GM23338 (cell line): ENCODE results near the gene ERP27. TPM values are rescaled to one million over a fixed set of nuclear protein-coding genes. Genes with fewer than 3 reads are reported as not detected.
A peak's percentile ranks its signal among the peaks of the same experiment; 100 is the strongest.

ENCODE experiments used
- ATAC-seq: fragments of 200-7000 bp; cut with Tn5 transposase; 3 replicates; pipeline ENCODE4 v1.9.1; 2020
- DNase-seq: peaks from one replicate; pipeline ENCODE4 v3.0.0-alpha.2; 2015; ENCODE audit warnings: low spot score
- H2AFZ ChIP-seq: fragments of 200-600 bp; sonication (generic); 2 replicates; pipeline ENCODE4 v1.8.0; 2016; ENCODE audit warnings: antibody characterized with exemption, mild to moderate bottlenecking, moderate library complexity
- H3F3A ChIP-seq: fragments of 200-600 bp; sonication (generic); replicated peaks from 2 replicates; pipeline ENCODE4 v1.8.0; 2017; ENCODE audit warnings: antibody characterized with exemption, mixed run types, low read depth
- H3K27ac ChIP-seq: fragments of 200-600 bp; sonication (generic); 2 replicates; pipeline ENCODE4 v1.6.1; 2016; ENCODE audit warnings: low read depth
- H3K27me3 ChIP-seq: fragments of 200-600 bp; sonication (generic); 2 replicates; pipeline ENCODE4 v1.8.0; 2016; ENCODE audit warnings: mild to moderate bottlenecking, mixed run types, moderate library complexity; ENCODE audit not compliant: insufficient read depth
- H3K36me3 ChIP-seq: fragments of 200-600 bp; sonication (generic); 2 replicates; pipeline ENCODE4 v1.8.0; 2016; ENCODE audit warnings: mild to moderate bottlenecking; ENCODE audit not compliant: insufficient read depth
- H3K4me1 ChIP-seq: fragments of 200-600 bp; sonication (generic); 2 replicates; pipeline ENCODE4 v1.8.0; 2016; ENCODE audit warnings: mild to moderate bottlenecking, moderate library complexity; ENCODE audit not compliant: insufficient read depth
- H3K4me2 ChIP-seq: fragments of 200-600 bp; sonication (generic); 2 replicates; pipeline ENCODE4 v1.7.1; 2017; ENCODE audit warnings: mixed run types
- H3K4me3 ChIP-seq: fragments of 200-600 bp; sonication (generic); 2 replicates; pipeline ENCODE4 v1.6.1; 2016; ENCODE audit warnings: mixed run types
- H3K79me2 ChIP-seq: fragments of 200-600 bp; sonication (generic); replicated peaks from 2 replicates; pipeline ENCODE4 v1.8.0; 2017; ENCODE audit warnings: mild to moderate bottlenecking; ENCODE audit not compliant: insufficient read depth
- H3K9me2 ChIP-seq: fragments of 200-600 bp; sonication (generic); 2 replicates; pipeline ENCODE4 v1.8.0; 2017; ENCODE audit not compliant: insufficient read depth
- H4K20me1 ChIP-seq: fragments of 200-600 bp; sonication (generic); replicated peaks from 2 replicates; pipeline ENCODE4 v1.8.0; 2017; ENCODE audit warnings: mild to moderate bottlenecking; ENCODE audit not compliant: insufficient read depth
- H3K27ac Mint-ChIP-seq: 2 replicates; pipeline ENCODE4 v1.8.0; 2020; ENCODE audit warnings: inconsistent platforms, mild to moderate bottlenecking, moderate library complexity, mixed read lengths
- H3K27me3 Mint-ChIP-seq: 3 replicates; pipeline ENCODE4 v1.8.0; 2022; ENCODE audit warnings: low read depth, mild to moderate bottlenecking, moderate library complexity, mixed read lengths, inconsistent platforms; ENCODE audit not compliant: insufficient read depth, poor library complexity
- H3K36me3 Mint-ChIP-seq: 3 replicates; pipeline ENCODE4 v1.8.0; 2021; ENCODE audit warnings: low read depth, mild to moderate bottlenecking, inconsistent platforms, moderate library complexity, mixed read lengths
- H3K4me1 Mint-ChIP-seq: 3 replicates; pipeline ENCODE4 v1.8.0; 2020; ENCODE audit warnings: mild to moderate bottlenecking, inconsistent platforms, mixed read lengths
- H3K4me3 Mint-ChIP-seq: 3 replicates; pipeline ENCODE4 v1.8.0; 2021; ENCODE audit warnings: moderate library complexity, mild to moderate bottlenecking, inconsistent platforms, mixed read lengths
- H3K9me3 Mint-ChIP-seq: 3 replicates; pipeline ENCODE4 v1.8.0; 2020; ENCODE audit warnings: moderate library complexity, mild to moderate bottlenecking, inconsistent platforms, mixed read lengths
- ETS1 ChIP-seq: IDR thresholded peaks from 2 replicates; pipeline ENCODE4 v1.6.1; 2016; ENCODE audit warnings: antibody characterized with exemption
- EZH2 ChIP-seq: fragments of 200-600 bp; sonication (generic); IDR thresholded peaks from one replicate; pipeline ENCODE4 v1.8.0; 2017; ENCODE audit warnings: antibody characterized with exemption, mild to moderate bottlenecking, low read depth; ENCODE audit not compliant: unreplicated experiment
- JUNB ChIP-seq: IDR thresholded peaks from one replicate; pipeline ENCODE4 v1.6.1; 2016; ENCODE audit warnings: antibody characterized with exemption; ENCODE audit not compliant: unreplicated experiment
- NANOG ChIP-seq: IDR thresholded peaks from 2 replicates; pipeline ENCODE4 v1.6.1; 2016; ENCODE audit warnings: antibody characterized with exemption, borderline replicate concordance
- POLR2AphosphoS5 ChIP-seq: IDR thresholded peaks from 2 replicates; pipeline ENCODE4 v1.6.1; 2016; ENCODE audit warnings: antibody characterized with exemption, low read depth
- polyA plus RNA-seq: library from polyadenylated mRNA; unstranded; fragments of >200 nt; fragmentation: Nextera tagmentation; extraction: Ambion mirVana; gene quantifications from 2 replicates; pipeline ENCODE4 v1.2.1, GENCODE V29; 2016
- total RNA-seq: library from RNA; depleted of rRNA; stranded (reverse); fragments of >200 nt; shearing (Covaris generic); gene quantifications from 2 replicates; pipeline ENCODE4 v1.2.3, GENCODE V29; 2014
- TF ChIP-seq, protein P1 (sequence below), 2 experiments: fragments of 200-600 bp in 1 of 2; sonication (generic) in 1 of 2; conservative IDR thresholded peaks; 2 replicates each; pipeline versions ENCODE4 v1.5.1 to v1.6.1; 2016 to 2017; ENCODE audit warnings: antibody characterized with exemption in 2 of 2, low read depth in 2 of 2, mild to moderate bottlenecking in 2 of 2, moderate library complexity in 1 of 2
- TF ChIP-seq, protein P2 (sequence below): fragments of 250-450 bp; sonication (Bioruptor Pico); IDR thresholded peaks from 2 replicates; pipeline ENCODE4 v1.5.0; 2020; ENCODE audit warnings: mild to moderate bottlenecking, moderate library complexity

The ERP27 gene
- total and polyA plus RNA-seq, 2 experiments from 2014 or later = not detected

DNA sequence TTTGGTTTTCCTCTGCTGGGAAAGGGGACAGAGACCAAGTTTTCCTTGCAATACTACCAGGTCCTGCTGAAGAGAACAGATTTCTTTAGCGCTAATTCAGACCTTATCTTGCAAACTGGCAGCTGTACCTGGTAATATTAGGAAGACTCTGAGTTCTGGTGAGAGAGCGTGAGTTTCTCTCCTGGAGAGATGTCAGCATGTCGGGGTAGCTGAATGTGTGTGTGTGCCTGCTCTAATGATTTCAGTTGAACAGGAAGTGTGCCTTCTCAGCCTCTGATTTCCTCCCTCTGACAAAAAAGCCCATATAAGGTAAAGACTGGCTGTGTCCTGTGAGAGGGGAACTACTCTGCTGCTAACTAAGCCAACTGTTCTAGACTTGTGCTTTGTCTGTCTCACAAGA lies 10.3 kb upstream of the ERP27 start:
- no peak overlapping the region for H3K4me3 Mint-ChIP-seq
- peak overlapping the region; percentile 51; the same call in 1 of the 2 replicates for H3K27ac ChIP-seq
- peak; percentile 95 for ATAC-seq

More for the DNA sequence above, 10.3 kb upstream of the ERP27 start:
- TF ChIP-seq, protein P1, sequence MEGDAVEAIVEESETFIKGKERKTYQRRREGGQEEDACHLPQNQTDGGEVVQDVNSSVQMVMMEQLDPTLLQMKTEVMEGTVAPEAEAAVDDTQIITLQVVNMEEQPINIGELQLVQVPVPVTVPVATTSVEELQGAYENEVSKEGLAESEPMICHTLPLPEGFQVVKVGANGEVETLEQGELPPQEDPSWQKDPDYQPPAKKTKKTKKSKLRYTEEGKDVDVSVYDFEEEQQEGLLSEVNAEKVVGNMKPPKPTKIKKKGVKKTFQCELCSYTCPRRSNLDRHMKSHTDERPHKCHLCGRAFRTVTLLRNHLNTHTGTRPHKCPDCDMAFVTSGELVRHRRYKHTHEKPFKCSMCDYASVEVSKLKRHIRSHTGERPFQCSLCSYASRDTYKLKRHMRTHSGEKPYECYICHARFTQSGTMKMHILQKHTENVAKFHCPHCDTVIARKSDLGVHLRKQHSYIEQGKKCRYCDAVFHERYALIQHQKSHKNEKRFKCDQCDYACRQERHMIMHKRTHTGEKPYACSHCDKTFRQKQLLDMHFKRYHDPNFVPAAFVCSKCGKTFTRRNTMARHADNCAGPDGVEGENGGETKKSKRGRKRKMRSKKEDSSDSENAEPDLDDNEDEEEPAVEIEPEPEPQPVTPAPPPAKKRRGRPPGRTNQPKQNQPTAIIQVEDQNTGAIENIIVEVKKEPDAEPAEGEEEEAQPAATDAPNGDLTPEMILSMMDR (conservative IDR thresholded peaks at IDR 0.05; ENCODE audit: low read depth in 2 of 2) = no peak
- TF ChIP-seq, protein P2, sequence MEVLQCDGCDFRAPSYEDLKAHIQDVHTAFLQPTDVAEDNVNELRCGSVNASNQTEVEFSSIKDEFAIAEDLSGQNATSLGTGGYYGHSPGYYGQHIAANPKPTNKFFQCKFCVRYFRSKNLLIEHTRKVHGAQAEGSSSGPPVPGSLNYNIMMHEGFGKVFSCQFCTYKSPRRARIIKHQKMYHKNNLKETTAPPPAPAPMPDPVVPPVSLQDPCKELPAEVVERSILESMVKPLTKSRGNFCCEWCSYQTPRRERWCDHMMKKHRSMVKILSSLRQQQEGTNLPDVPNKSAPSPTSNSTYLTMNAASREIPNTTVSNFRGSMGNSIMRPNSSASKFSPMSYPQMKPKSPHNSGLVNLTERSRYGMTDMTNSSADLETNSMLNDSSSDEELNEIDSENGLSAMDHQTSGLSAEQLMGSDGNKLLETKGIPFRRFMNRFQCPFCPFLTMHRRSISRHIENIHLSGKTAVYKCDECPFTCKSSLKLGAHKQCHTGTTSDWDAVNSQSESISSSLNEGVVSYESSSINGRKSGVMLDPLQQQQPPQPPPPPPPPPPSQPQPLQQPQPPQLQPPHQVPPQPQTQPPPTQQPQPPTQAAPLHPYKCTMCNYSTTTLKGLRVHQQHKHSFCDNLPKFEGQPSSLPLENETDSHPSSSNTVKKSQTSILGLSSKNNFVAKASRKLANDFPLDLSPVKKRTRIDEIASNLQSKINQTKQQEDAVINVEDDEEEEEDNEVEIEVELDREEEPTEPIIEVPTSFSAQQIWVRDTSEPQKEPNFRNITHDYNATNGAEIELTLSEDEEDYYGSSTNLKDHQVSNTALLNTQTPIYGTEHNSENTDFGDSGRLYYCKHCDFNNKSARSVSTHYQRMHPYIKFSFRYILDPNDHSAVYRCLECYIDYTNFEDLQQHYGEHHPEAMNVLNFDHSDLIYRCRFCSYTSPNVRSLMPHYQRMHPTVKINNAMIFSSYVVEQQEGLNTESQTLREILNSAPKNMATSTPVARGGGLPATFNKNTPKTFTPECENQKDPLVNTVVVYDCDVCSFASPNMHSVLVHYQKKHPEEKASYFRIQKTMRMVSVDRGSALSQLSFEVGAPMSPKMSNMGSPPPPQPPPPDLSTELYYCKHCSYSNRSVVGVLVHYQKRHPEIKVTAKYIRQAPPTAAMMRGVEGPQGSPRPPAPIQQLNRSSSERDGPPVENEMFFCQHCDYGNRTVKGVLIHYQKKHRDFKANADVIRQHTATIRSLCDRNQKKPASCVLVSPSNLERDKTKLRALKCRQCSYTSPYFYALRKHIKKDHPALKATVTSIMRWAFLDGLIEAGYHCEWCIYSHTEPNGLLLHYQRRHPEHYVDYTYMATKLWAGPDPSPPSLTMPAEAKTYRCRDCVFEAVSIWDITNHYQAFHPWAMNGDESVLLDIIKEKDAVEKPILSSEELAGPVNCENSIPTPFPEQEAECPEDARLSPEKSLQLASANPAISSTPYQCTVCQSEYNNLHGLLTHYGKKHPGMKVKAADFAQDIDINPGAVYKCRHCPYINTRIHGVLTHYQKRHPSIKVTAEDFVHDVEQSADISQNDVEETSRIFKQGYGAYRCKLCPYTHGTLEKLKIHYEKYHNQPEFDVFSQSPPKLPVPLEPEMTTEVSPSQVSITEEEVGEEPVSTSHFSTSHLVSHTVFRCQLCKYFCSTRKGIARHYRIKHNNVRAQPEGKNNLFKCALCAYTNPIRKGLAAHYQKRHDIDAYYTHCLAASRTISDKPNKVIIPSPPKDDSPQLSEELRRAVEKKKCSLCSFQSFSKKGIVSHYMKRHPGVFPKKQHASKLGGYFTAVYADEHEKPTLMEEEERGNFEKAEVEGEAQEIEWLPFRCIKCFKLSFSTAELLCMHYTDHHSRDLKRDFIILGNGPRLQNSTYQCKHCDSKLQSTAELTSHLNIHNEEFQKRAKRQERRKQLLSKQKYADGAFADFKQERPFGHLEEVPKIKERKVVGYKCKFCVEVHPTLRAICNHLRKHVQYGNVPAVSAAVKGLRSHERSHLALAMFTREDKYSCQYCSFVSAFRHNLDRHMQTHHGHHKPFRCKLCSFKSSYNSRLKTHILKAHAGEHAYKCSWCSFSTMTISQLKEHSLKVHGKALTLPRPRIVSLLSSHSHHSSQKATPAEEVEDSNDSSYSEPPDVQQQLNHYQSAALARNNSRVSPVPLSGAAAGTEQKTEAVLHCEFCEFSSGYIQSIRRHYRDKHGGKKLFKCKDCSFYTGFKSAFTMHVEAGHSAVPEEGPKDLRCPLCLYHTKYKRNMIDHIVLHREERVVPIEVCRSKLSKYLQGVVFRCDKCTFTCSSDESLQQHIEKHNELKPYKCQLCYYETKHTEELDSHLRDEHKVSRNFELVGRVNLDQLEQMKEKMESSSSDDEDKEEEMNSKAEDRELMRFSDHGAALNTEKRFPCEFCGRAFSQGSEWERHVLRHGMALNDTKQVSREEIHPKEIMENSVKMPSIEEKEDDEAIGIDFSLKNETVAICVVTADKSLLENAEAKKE = no peak
- TF ChIP-seq NANOG (no peak), ETS1 (no peak), POLR2AphosphoS5 (no peak), JUNB (no peak), EZH2 (no peak)
- Mint-ChIP-seq H3K27me3 (no peaks in the 10 kb centered on the region), H3K36me3 (no peaks in the 10 kb centered on the region), H3K27ac (peak overlapping the region; percentile 91), H3K4me1 (peaks cover 16% of the 10 kb centered on the region), H3K9me3 (no peaks in the 10 kb centered on the region)
- H3K4me3 ChIP-seq = no peak overlapping the region
- H3K9me2 ChIP-seq = no peaks in the 10 kb centered on the region
- DNase-seq = peak; percentile 55
- H3K27me3 ChIP-seq = no peaks in the 10 kb centered on the region
- H2AFZ ChIP-seq = no peak overlapping the region
- H3K4me2 ChIP-seq = 0 out of 2 replicates have a peak overlapping the region, but pooled peaks have one; percentile 19
- no peaks in the 10 kb centered on the region for H4K20me1 ChIP-seq
- no peaks in the 10 kb centered on the region for H3K79me2 ChIP-seq
- no peaks in the 10 kb centered on the region for H3F3A ChIP-seq
- no peaks in the 10 kb centered on the region for H3K36me3 ChIP-seq
- H3K4me1 ChIP-seq = no peaks in the 10 kb centered on the region; the same call in 1 of the 2 replicates
